Measurements from ENCODE around the gene DLG2.
A peak's percentile ranks its signal among the peaks of the same experiment; 100 is the strongest.
"Not testable (repeated sequence)": the region's sequence is repeated elsewhere in the genome, so short reads cannot be mapped to it uniquely, and the experiment has no call there.

Gene DLG2

DNA sequence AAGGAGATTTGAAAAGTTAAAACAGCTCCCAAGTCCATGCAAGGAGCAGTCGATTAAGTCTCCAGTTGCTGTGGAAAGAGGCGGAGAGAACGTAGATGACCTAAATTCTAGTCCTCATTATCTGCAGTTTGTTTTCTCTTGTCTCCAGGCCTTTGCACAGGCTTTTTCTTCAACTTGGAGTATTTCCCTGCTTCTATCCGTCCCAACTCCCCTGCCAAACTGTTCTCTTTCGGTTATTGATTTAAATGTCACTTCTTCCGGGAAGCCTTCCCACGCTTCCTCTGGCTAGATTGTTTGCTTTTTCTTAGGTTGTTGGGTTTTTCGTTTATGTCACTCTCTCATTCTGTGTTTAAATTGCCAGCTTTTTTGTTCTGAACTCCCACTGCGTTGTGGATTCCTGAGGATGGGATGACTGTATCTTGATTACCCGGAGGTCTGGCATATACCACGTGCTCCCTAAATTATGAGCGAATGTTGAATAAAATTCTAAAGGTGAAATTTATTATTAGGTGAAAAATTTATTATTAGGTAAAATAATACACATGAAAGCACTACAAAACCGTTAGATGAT is 1.7 kb upstream of the DLG2 start:
- peak overlapping the region; percentile 60 for H3K4me3 ChIP-seq (ENCODE audit: low read depth, low read length)
- TF ChIP-seq CTCF (conservative IDR thresholded peaks at IDR 0.05; ENCODE audit: low read depth, low read length) = no peak
- DNase-seq (ENCODE audit: low read depth) = no peak

DNA sequence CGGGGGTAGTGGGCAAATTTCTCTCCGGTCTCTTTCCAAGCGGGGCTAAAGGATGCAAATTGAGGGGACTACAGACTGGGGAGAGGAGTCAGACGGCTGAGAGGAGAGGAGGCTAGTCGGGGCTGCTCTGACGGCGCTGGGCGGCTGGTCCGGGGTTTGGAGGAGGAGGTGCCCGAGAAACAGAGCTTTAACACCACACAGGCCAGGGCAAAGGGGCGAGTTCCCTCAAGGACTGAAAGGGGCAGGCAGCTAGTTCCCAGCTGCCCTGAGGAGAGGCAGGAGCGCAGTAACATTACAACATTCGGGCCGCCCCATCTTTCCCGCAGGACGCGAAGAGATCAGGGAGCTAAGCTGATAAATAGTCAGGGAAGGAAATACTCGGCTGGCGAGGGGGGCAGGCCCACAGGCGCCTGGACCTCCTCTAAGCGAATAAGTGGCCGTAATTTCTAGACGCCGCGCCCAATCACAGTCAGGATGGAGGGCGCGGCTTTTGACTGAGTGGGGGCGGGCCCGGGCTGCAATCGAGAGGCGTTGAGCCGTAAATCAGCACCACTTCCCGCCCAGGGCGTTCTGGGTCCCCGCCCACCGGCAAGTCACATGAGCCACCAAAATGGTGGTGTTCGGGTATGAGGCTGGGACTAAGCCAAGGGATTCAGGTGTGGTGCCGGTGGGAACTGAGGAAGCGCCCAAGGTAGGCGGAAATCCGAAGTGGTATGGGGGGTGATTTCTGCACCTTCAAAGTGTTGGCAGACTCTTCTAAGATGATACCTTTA is 1.0 kb upstream of the DLG2 start, which contains the start of gene TMEM126B:
TMEM126B (plus strand) TSS at position 596 of the 773 bp plus-strand sequence; CDS start at position 611, 15 bp downstream.
- H3K4me3 ChIP-seq (ENCODE audit: low read depth, low read length) = peak within 1 kb of the TSS; percentile 60
- DNase-seq (ENCODE audit: low read depth) = peak; percentile 97
- TF ChIP-seq CTCF (conservative IDR thresholded peaks at IDR 0.05; ENCODE audit: low read depth, low read length) = no peak

DNA sequence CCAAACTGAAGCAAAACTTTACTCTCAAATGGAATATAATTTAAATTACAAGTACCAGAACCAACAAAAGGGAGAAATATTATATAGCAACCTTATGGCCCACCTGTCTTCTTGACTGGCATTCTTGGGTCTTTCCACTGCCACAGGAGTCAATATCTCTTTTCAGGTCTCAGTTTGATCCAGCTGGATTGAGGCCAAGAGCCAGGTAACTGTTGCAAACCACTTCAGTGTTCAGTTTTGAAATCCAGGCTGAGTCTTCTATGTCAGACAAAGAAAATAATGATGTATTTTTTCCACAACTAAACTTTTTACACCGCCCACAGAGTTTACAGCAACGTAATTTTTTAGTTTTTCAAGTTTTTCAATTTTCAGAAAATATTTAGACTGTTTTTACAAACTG is 648 bp downstream of the DLG2 start:
- no peak for TF ChIP-seq CTCF (conservative IDR thresholded peaks at IDR 0.05; ENCODE audit: low read depth, low read length)
- no peak for DNase-seq (ENCODE audit: low read depth)
- H3K4me3 ChIP-seq (ENCODE audit: low read depth, low read length) = no peak overlapping the region

DNA sequence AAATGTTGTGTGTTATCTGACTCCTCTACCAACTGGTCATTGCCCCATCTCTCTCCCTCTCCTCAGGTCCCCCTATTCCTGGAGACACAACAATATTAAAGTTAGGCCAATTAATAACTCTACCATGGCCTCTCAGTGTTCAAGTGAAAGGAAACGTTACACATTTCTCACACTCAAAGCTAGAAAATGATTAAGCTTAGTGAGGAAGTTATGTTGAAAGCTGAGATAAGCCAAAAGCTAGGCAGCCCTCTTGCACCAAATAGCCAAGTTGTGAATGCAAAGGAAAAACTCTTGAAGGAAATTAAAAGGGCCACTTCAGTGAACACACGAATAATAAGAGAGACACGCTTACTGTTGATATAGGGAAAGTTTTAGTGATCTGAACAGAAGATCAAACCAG is 6.9 kb downstream of the DLG2 start:
- no peak for TF ChIP-seq CTCF (conservative IDR thresholded peaks at IDR 0.05; ENCODE audit: low read depth, low read length)
- no peak for DNase-seq (ENCODE audit: low read depth)
- H3K4me3 ChIP-seq (ENCODE audit: low read depth, low read length) = no peak overlapping the region

DNA sequence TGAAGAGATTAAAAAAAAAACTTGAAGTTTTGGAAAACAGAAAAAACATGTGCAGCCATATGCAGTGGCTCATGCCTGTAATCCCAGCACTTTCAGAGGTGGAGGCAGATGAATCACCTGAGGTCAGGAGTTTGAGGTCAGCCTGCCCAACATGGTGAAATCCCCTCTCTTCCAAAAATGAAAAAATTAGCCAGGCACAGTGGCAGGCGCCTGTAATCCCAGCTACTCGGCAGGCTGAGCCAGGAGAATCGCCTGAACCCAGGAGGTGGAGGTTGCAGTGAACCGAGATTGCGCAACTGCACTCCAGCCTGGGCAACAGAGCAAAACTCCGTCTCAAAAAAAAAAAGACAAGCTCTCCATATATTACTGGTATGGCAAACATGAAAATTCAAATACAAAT is 7.6 kb downstream of the DLG2 start:
- peak; percentile 1 for DNase-seq (ENCODE audit: low read depth)
- no peak for TF ChIP-seq CTCF (conservative IDR thresholded peaks at IDR 0.05; ENCODE audit: low read depth, low read length)
- no peak overlapping the region for H3K4me3 ChIP-seq (ENCODE audit: low read depth, low read length)

GRCh38 chr11:85611643-85612042 is 15.5 kb downstream of the DLG2 start:
- DNase-seq (ENCODE audit: low read depth); H3K4me3 ChIP-seq (ENCODE audit: low read depth, low read length): not testable (repeated sequence)

DNA sequence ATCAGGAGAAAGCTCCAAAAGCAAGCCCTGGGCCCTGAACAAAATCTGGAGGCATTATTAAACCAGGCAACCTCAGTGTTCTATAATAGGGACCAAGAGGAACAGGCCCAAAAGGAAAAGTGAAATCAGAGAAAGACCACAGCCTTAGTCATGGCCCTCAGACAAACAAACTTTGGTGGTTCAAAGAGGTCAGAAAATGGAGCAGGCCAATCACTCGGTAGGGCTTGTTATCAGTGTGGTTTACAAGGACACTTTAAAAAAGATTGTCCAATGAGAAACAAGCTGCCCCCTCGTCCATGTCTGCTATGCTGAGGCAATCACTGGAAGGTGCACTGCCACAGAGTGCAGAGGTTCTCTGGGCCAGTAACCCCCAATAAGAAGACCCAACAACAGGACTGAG is 17.9 kb downstream of the DLG2 start:
- not testable (repeated sequence) for H3K4me3 ChIP-seq (ENCODE audit: low read depth, low read length); DNase-seq (ENCODE audit: low read depth)

DNA sequence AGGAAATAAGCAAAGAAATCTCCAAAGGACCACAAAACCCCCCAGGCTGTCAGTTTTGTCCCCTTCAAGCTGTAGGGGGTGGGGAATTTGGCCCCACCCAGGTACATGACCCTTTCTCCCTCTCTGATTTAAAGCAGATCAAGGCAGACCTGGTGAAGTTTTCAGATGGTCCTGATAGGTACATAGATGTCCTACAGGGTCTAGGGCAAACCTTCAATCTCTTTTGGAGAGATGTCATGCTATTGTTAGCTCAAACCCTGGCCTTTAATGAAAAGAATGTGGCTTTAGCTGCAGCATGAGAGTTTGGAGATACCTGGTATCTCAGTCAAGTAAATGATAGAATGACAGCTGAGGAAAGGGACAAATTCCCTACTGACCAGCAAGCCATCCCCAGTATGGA is 18.5 kb downstream of the DLG2 start:
- H3K4me3 ChIP-seq (ENCODE audit: low read depth, low read length); DNase-seq (ENCODE audit: low read depth): not testable (repeated sequence)

DNA sequence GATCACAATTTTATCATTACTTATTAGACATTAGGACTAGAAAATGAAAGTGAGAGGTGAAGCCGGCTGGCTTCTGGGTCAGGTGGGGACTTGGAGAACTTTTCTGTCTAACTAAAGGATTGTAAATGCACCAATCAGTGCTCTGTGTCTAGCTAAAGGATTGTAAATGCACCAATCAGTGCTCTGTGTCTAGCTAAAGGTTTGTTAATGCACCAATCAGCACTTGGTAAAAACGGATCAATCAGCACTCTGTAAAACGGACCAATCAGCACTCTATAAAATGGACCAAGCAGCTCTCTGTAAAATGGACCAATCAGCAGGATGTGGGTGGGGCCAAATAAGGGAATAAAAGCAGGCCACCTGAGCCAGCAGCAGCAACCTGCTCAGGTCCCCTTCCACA is 20.9 kb downstream of the DLG2 start:
- not testable (repeated sequence) for DNase-seq (ENCODE audit: low read depth)

More for the DNA sequence above, 20.9 kb downstream of the DLG2 start:
- not testable (repeated sequence) for H3K4me3 ChIP-seq (ENCODE audit: low read depth, low read length)

Measured in choroid plexus epithelial cell (primary cell).